ENCODE results near the gene POLR1G.

POLR1G gene, protein sequence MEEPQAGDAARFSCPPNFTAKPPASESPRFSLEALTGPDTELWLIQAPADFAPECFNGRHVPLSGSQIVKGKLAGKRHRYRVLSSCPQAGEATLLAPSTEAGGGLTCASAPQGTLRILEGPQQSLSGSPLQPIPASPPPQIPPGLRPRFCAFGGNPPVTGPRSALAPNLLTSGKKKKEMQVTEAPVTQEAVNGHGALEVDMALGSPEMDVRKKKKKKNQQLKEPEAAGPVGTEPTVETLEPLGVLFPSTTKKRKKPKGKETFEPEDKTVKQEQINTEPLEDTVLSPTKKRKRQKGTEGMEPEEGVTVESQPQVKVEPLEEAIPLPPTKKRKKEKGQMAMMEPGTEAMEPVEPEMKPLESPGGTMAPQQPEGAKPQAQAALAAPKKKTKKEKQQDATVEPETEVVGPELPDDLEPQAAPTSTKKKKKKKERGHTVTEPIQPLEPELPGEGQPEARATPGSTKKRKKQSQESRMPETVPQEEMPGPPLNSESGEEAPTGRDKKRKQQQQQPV
- total RNA-seq, result 12.2 to 71.6 reads per million in 2 experiments

DNA sequence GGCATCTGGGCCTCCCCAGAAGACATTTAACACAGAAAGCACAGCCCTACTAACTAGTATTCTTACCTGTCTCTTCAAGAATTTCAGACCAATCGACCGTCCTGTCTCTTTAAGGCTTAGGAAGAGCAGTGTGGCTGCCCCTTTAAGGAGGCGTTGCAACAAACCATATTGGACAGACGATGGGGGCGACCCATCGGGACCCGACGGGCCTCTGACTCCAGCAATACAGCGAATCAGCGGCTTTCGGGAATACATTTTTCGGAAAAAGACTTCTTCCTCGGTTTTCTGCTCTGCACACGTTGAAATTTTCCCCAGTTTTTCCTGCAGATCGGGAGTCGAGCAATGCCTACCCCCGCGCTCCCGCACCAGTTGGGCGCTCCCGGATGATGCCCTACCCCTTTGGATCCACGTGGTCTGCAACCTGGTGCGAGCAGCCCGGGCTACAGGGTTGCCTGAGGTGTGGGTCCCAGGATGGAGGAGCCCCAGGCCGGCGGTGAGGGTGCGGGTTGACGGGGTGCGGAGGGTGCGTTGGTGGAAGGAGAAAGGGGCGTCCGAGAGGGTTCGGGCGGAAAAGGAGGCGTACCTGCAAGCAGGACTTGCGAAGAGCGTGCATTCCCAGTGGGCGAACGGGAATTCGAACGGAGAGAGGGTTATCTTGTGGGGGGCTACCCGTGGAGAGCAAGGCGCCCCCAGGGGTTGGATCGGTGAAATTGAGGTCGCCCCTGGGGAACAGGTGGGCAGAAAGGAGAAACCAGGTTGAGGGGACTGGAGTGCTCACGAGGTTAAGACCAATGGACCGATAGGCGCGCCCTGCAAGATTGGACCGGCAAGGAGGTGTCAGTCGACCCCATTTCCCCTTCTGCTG lies at the start of gene POLR1G:
Gene POLR1G (plus strand): TSS at position 419 of the 865 bp plus-strand sequence. CDS start 53 bp downstream, at position 472.
- DNase-seq (ENCODE audit: low read depth), result peak; percentile 59

DNA sequence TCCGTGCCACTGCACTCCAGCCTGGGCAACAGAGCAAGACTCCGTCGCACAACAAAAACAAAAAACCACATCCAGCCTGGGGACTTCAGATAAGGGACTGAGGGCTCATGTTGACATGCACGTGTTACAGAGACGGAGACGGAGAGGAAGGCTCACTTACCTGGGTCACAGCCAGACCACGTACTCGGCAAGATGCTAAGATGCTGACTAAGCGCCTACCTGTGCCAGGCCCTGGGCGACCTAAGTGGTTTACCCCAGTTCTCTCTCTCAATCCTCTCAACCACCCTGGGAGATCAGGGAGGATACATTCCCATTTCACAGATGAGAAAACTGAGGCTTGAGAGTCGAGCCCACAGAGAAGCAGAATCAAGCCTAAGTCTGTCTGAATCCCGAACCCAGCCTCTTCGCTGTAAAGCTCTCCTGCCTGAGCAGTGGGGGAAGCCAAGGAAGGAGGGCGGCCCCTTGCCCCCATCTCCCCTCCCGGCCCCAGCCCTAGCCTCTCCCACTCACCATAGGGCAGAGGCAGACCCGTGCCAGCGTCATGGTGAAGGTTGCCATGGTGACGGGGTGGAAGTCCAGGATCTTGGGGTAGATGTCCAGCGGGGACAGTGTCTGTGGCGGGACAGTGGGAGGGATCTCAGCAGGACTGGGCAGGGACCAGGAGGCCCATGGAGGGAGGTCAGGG lies 49.5 kb upstream of the POLR1G start:
- DNase-seq (ENCODE audit: low read depth), result no peak

DNA sequence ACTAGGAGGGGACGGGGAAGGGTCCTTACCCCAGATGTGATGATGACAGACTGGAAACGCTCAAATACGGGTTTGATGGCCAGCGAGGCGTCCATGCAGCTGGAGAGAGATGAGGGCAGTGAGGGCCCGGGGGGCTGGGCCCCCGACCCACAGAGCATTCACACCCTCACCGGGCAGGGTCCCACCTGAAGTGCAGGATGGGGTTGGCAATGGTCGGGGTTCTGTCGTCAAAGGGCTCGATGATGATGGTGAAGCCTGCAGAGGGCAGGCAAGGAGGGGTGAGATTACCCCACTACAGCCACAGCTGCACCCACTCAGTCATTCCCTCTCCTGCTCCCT lies 49.0 kb upstream of the POLR1G start:
- DNase-seq (ENCODE audit: low read depth), result no peak

GRCh38 chr19:45358213-45358792 lies 48.1 kb upstream of the POLR1G start:
- DNase-seq (ENCODE audit: low read depth), result no peak

DNA sequence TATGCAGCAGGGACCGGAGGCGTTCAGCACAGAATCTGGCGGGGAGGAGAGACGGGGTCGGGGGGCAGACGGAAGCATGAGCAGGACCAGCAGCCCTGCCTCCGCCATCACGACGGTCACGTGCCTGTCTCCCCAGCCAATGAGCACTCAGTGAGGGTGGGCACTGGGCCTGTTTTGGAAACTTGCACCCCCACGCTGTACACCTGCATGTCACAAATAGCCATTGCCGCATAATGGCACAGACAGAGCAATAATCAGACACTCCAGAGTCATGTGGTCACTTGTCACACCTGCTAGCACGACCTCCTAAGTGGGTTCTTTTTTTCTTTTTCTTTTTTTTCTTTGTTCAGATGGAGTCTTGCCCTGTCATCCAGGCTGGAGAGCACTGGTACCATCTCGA lies 44.8 kb upstream of the POLR1G start:
- DNase-seq (ENCODE audit: low read depth), result no peak

- no peak for DNase-seq (ENCODE audit: low read depth)
Observed at GRCh38 chr19:45362291-45362690, 44.2 kb upstream of the POLR1G start.

- no peak for DNase-seq (ENCODE audit: low read depth)
Observed at GRCh38 chr19:45363861-45364459, 42.5 kb upstream of the POLR1G start.

DNA sequence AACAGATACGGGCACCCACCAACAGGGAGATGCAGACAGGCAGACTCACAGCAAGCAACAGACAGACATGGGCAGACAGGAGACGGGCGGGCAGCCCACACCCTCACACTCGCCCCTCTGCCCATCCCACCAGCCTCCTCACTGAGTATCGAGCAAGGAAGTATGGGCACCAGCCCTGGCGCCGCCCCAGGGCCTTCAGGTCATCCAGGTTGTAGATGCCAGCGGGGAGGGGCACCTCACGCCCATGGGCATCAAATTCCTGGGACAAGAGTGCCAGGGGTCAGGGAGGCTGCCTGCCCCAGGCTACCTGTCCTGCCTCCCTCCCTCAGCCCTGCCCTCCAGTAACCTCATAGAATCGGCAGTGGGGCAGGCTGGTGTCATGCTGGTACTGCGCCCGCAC lies 41.7 kb upstream of the POLR1G start:
- DNase-seq (ENCODE audit: low read depth), result no peak

- DNase-seq (ENCODE audit: low read depth), result no peak
Observed at GRCh38 chr19:45368127-45368526, 38.3 kb upstream of the POLR1G start.

- no peak for DNase-seq (ENCODE audit: low read depth)
Observed at GRCh38 chr19:45368737-45369340, 37.6 kb upstream of the POLR1G start.

GRCh38 chr19:45370410-45371204 lies 35.8 kb upstream of the POLR1G start, which contains the start of gene ERCC2:
TSS of gene ERCC2 (minus strand) at chr19:45370573. CDS start at chr19:45370540, 33 bp downstream.
- peak; percentile 99 for DNase-seq (ENCODE audit: low read depth)

DNA sequence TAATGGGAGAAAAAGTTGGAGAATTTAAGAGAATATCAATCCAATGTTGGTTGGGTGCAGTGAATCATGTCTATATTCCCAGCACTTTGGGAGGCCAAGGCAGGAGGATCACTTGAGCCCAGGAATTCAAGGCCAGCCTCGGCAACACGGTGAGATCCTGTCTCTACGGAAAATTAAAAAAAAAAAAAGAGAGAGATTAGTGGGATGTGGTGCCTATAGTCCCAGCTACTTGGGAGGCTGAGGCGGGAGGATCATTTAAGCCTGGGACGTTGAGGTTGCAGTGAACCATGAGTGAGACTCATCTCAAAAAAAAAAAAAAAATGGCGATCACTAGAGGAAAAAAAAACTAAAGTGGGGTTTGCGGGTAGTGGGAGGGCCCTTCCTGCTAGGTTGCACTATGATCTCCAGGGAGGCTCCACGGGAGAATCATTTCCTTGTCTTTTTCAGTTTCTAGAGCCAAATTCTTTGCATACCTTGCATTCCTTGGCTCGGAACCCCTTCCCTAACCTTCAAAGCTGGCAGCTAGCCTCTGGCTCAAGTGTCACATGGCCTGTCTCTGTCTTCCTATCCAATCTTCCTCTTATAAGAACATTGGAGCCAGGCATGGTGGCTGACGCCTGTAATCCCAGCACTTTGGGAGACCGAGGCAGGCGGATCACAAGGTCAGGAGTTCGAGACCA lies 30.3 kb upstream of the POLR1G start:
- DNase-seq (ENCODE audit: low read depth), result no peak

GRCh38 chr19:45380107-45380506 lies 26.3 kb upstream of the POLR1G start:
- DNase-seq (ENCODE audit: low read depth), result no peak

DNA sequence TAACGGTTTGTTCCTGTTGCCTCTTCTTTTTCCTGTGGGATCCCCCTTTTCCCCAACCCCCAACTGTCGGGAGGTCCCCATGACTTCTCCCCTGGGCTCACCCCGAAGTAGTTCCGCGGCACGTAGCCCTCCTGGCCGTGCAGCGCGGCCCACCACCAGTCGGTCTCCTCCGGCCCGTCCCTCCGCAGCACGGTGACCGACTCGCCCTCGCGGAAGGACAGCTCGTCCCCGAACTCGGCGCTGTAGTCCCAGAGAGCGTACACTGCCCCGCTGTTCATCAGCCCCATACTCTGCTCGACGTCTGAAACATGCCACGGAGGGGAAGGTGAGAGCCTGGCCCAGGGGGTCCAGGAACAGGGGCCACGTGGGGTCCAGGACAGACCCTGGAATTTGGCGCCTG lies 24.0 kb upstream of the POLR1G start:
- no peak for DNase-seq (ENCODE audit: low read depth)

- no peak for DNase-seq (ENCODE audit: low read depth)
Observed at GRCh38 chr19:45385392-45386221, 20.8 kb upstream of the POLR1G start.

- DNase-seq (ENCODE audit: low read depth), result no peak
Observed at GRCh38 chr19:45391346-45391745, 15.1 kb upstream of the POLR1G start.

GRCh38 chr19:45391871-45392665 lies 14.4 kb upstream of the POLR1G start:
- DNase-seq (ENCODE audit: low read depth), result no peak

All from T follicular helper cell (primary cell).